Mesendoderm (in vitro differentiated cells): ENCODE results near the gene ASTL.

Experiments
- DNase-seq: peaks from one replicate; pipeline ENCODE4 v3.0.0; 2013
- H2AK5ac ChIP-seq: 2 replicates; pipeline ENCODE4 v1.6.1; 2013; ENCODE audit warnings: low read length, inconsistent platforms
- H2BK120ac ChIP-seq: 2 replicates; pipeline ENCODE4 v1.6.1; 2013; ENCODE audit warnings: low read depth, mild to moderate bottlenecking, low read length, moderate library complexity, mixed read lengths
- H2BK15ac ChIP-seq: replicated peaks from 2 replicates; pipeline ENCODE4 v1.6.1; 2013; ENCODE audit warnings: low read depth, mild to moderate bottlenecking, moderate library complexity
- H2BK5ac ChIP-seq: 2 replicates; pipeline ENCODE4 v1.6.1; 2013; ENCODE audit warnings: low read length, inconsistent platforms
- H3K18ac ChIP-seq: 2 replicates; pipeline ENCODE4 v1.6.1; 2013; ENCODE audit warnings: mild to moderate bottlenecking, low read length, mixed read lengths
- H3K23ac ChIP-seq: one replicate; pipeline ENCODE4 v1.6.1; 2013; ENCODE audit warnings: low read length
- H3K27ac ChIP-seq: 2 replicates; pipeline ENCODE4 v1.5.1; 2013; ENCODE audit warnings: low read depth, mild to moderate bottlenecking, inconsistent platforms, low read length, moderate library complexity
- H3K27me3 ChIP-seq: 2 replicates; pipeline ENCODE4 v1.6.1; 2013; ENCODE audit warnings: low read length, control low read depth, mild to moderate bottlenecking, inconsistent platforms; ENCODE audit not compliant: insufficient read depth, poor library complexity
- H3K36me3 ChIP-seq: 2 replicates; pipeline ENCODE4 v1.6.1; 2013; ENCODE audit warnings: low read length, inconsistent platforms; ENCODE audit not compliant: control insufficient read depth, insufficient read depth
- H3K4ac ChIP-seq: one replicate; pipeline ENCODE4 v1.6.1; 2013; ENCODE audit warnings: low read depth, mild to moderate bottlenecking, low read length, moderate library complexity
- H3K4me1 ChIP-seq: 2 replicates; pipeline ENCODE4 v1.6.1; 2013; ENCODE audit warnings: low read depth, low read length, inconsistent platforms; ENCODE audit not compliant: control insufficient read depth
- H3K4me2 ChIP-seq: 2 replicates; pipeline ENCODE4 v1.6.1; 2013; ENCODE audit warnings: low read length
- H3K4me3 ChIP-seq: 2 replicates; pipeline ENCODE4 v1.5.1; 2013; ENCODE audit warnings: mild to moderate bottlenecking, low read length
- H3K56ac ChIP-seq: one replicate; pipeline ENCODE4 v1.6.1; 2013; ENCODE audit warnings: low read length
- H3K79me1 ChIP-seq: 2 replicates; pipeline ENCODE4 v1.6.1; 2013; ENCODE audit warnings: low read length, inconsistent platforms
- H3K79me2 ChIP-seq: 2 replicates; pipeline ENCODE4 v1.6.1; 2013; ENCODE audit warnings: mild to moderate bottlenecking, low read length; ENCODE audit not compliant: control insufficient read depth, insufficient read depth
- H3K9ac ChIP-seq: 2 replicates; pipeline ENCODE4 v1.6.1; 2013; ENCODE audit warnings: low read length, inconsistent platforms
- H4K5ac ChIP-seq: one replicate; pipeline ENCODE4 v1.6.1; 2013; ENCODE audit warnings: low read length
- H4K8ac ChIP-seq: one replicate; pipeline ENCODE4 v1.6.1; 2013; ENCODE audit warnings: low read depth, mild to moderate bottlenecking, control low read depth, low read length, moderate library complexity
- WGBS: extraction: QIAGEN DNeasy Blood & Tissue Kit; methylation state at CpG from one replicate; pipeline ENCODE4 v1.1.7; 2013; ENCODE audit warnings: low lambda C conversion rate, missing lambda C conversion rate; ENCODE audit not compliant: insufficient coverage; ENCODE audit errors: extremely low coverage; 5-methylcytosine and 5-hydroxymethylcytosine counted together

ASTL gene

GRCh38 chr2:96105994-96106715 is 32.1 kb downstream of the ASTL start:
- Histone ChIP-seq H2AK5ac (no peak overlapping the region), H3K23ac (no peak overlapping the region), H3K9ac (no peak overlapping the region), H3K56ac (no peak overlapping the region), H2BK5ac (no peak overlapping the region), H4K5ac (no peak overlapping the region), H4K8ac (no peak overlapping the region), H3K79me1 (no peaks in the 10 kb centered on the region), H3K4me2 (no peak overlapping the region), H2BK15ac (no peak overlapping the region), H3K27me3 (no peaks in the 10 kb centered on the region), H3K4ac (no peak overlapping the region), H3K36me3 (no peaks in the 10 kb centered on the region), H2BK120ac (no peak overlapping the region), H3K18ac (no peak overlapping the region), H3K4me3 (no peak overlapping the region), H3K4me1 (peaks cover 7% of the 10 kb centered on the region), H3K79me2 (no peaks in the 10 kb centered on the region), H3K27ac (no peak overlapping the region)
- WGBS, result 100% methylated on average over 1 of the region's 8 CpGs
- no peak for DNase-seq

- no CpG with 5 or more reads among the region's 3 CpGs for WGBS
- Histone ChIP-seq H2BK120ac (no peak overlapping the region), H3K79me1 (no peaks in the 10 kb centered on the region), H2AK5ac (no peak overlapping the region), H3K36me3 (no peaks in the 10 kb centered on the region), H3K9ac (no peak overlapping the region), H2BK5ac (no peak overlapping the region), H3K4ac (no peak overlapping the region), H3K4me2 (no peak overlapping the region), H3K79me2 (no peaks in the 10 kb centered on the region), H3K56ac (no peak overlapping the region), H2BK15ac (no peak overlapping the region), H3K27me3 (no peaks in the 10 kb centered on the region), H3K4me3 (no peak overlapping the region), H3K18ac (no peak overlapping the region), H3K4me1 (peaks cover 7% of the 10 kb centered on the region), H3K27ac (no peak overlapping the region), H3K23ac (no peak overlapping the region), H4K8ac (no peak overlapping the region), H4K5ac (no peak overlapping the region)
- no peak for DNase-seq
These were observed 33.0 kb downstream of the ASTL start for GRCh38 chr2:96105152-96105915.

- peaks cover 7% of the 10 kb centered on the region for H3K4me1 ChIP-seq
- H3K36me3 ChIP-seq, result no peaks in the 10 kb centered on the region
- no peak overlapping the region for H3K4me3 ChIP-seq
- no peak overlapping the region for H3K23ac ChIP-seq
- H3K4me2 ChIP-seq, result no peak overlapping the region
- H2BK15ac ChIP-seq, result no peak overlapping the region
- H3K56ac ChIP-seq, result peak overlapping the region; percentile 25
- no peak overlapping the region for H3K27ac ChIP-seq
- no peak overlapping the region for H2BK120ac ChIP-seq
- H3K27me3 ChIP-seq, result no peaks in the 10 kb centered on the region
- H2BK5ac ChIP-seq, result no peak overlapping the region
- H4K8ac ChIP-seq, result no peak overlapping the region
- no peak overlapping the region for H3K4ac ChIP-seq
- H3K18ac ChIP-seq, result no peak overlapping the region
- no peak overlapping the region for H2AK5ac ChIP-seq
- WGBS, result no CpG with 5 or more reads among the region's 6 CpGs
- DNase-seq, result no peak
- no peaks in the 10 kb centered on the region for H3K79me2 ChIP-seq
- no peak overlapping the region for H3K9ac ChIP-seq
- H4K5ac ChIP-seq, result no peak overlapping the region
- no peaks in the 10 kb centered on the region for H3K79me1 ChIP-seq
These were observed 33.8 kb downstream of the ASTL start for GRCh38 chr2:96104487-96104861.

- peaks cover 5% of the 10 kb centered on the region for H3K4me1 ChIP-seq
- H3K18ac ChIP-seq, result no peak overlapping the region
- no peak overlapping the region for H3K9ac ChIP-seq
- no peak overlapping the region for H3K4ac ChIP-seq
- no peak overlapping the region for H2BK15ac ChIP-seq
- H2AK5ac ChIP-seq, result no peak overlapping the region
- no peak overlapping the region for H4K8ac ChIP-seq
- no peak overlapping the region for H4K5ac ChIP-seq
- H3K4me2 ChIP-seq, result no peak overlapping the region
- DNase-seq, result no peak
- peak overlapping the region; percentile 42 for H3K56ac ChIP-seq
- H3K27me3 ChIP-seq, result no peaks in the 10 kb centered on the region
- no peak overlapping the region for H2BK5ac ChIP-seq
- no peaks in the 10 kb centered on the region for H3K79me2 ChIP-seq
- no peak overlapping the region for H2BK120ac ChIP-seq
- H3K23ac ChIP-seq, result no peak overlapping the region
- no peaks in the 10 kb centered on the region for H3K79me1 ChIP-seq
- H3K27ac ChIP-seq, result no peak overlapping the region
- WGBS, result no CpG with 5 or more reads among the region's 6 CpGs
- no peaks in the 10 kb centered on the region for H3K36me3 ChIP-seq
- H3K4me3 ChIP-seq, result no peak overlapping the region
These were observed 34.4 kb downstream of the ASTL start for GRCh38 chr2:96103761-96104486.

GRCh38 chr2:96103187-96103601 is 35.1 kb downstream of the ASTL start:
- no peaks in the 10 kb centered on the region for H3K79me2 ChIP-seq
- H4K8ac ChIP-seq, result no peak overlapping the region
- no peak overlapping the region for H2AK5ac ChIP-seq
- H3K18ac ChIP-seq, result no peak overlapping the region
- H3K4ac ChIP-seq, result no peak overlapping the region
- no peak overlapping the region for H2BK15ac ChIP-seq
- H3K56ac ChIP-seq, result no peak overlapping the region
- no peak for DNase-seq
- no peak overlapping the region for H3K23ac ChIP-seq
- no peak overlapping the region for H3K9ac ChIP-seq
- no peaks in the 10 kb centered on the region for H3K36me3 ChIP-seq
- no peaks in the 10 kb centered on the region for H3K27me3 ChIP-seq
- H3K4me2 ChIP-seq, result no peak overlapping the region
- H4K5ac ChIP-seq, result no peak overlapping the region
- no peaks in the 10 kb centered on the region for H3K79me1 ChIP-seq
- no peak overlapping the region for H2BK5ac ChIP-seq
- H3K27ac ChIP-seq, result no peak overlapping the region
- no CpG with 5 or more reads among the region's 8 CpGs for WGBS
- H3K4me3 ChIP-seq, result no peak overlapping the region
- H2BK120ac ChIP-seq, result no peak overlapping the region
- H3K4me1 ChIP-seq, result no peaks in the 10 kb centered on the region
